Fibroblast of lung (primary cell): Measurements from ENCODE around the gene NDUFS2. TPM values are rescaled to one million over a fixed set of nuclear protein-coding genes. Genes with fewer than 3 reads are reported as not detected.
A peak's percentile ranks its signal among the peaks of the same experiment; 100 is the strongest.

Experiments used
- DNase-seq, 2 donors: peaks; one replicate each; pipeline versions ENCODE4 v3.0.0 to v3.0.0-alpha.2; 2010; ENCODE audit warnings: low read depth in 2 of 2
- H2AFZ ChIP-seq: 2 replicates; pipeline ENCODE4 v1.5.1; 2012; ENCODE audit warnings: low read length, control low read depth, inconsistent platforms
- H3K27ac ChIP-seq: 2 replicates; pipeline ENCODE4 v1.5.1; 2011; ENCODE audit warnings: low read length, control low read depth; ENCODE audit not compliant: insufficient read depth
- H3K27me3 ChIP-seq: 2 replicates; pipeline ENCODE4 v1.5.1; 2011; ENCODE audit warnings: mild to moderate bottlenecking, low read length; ENCODE audit not compliant: control insufficient read depth, insufficient read depth
- H3K36me3 ChIP-seq: 2 replicates; pipeline ENCODE4 v1.5.1; 2011; ENCODE audit warnings: low read length; ENCODE audit not compliant: control insufficient read depth, insufficient read depth
- H3K4me1 ChIP-seq: 2 replicates; pipeline ENCODE4 v1.5.1; 2011; ENCODE audit warnings: low read length; ENCODE audit not compliant: control insufficient read depth, insufficient read depth; ENCODE audit errors: extremely low read depth
- H3K4me2 ChIP-seq: 2 replicates; pipeline ENCODE4 v1.5.1; 2011; ENCODE audit warnings: low read length, control low read depth; ENCODE audit not compliant: insufficient read depth; ENCODE audit errors: extremely low read depth
- H3K4me3 ChIP-seq, 4 experiments: fragments of 200-600 bp in 1 of 4; sonication (generic) in 1 of 4; replicated peaks in 1 of 4; 2 replicates each; pipeline ENCODE4 v1.5.1; 2011 to 2016; ENCODE audit warnings: low read length in 4 of 4, low read depth in 3 of 4, mild to moderate bottlenecking in 3 of 4, control low read depth in 2 of 4, inconsistent platforms in 1 of 4, mixed read lengths in 1 of 4; ENCODE audit not compliant: insufficient read depth in 1 of 4; ENCODE audit errors: control extremely low read depth in 1 of 4
- H3K79me2 ChIP-seq: 2 replicates; pipeline ENCODE4 v1.5.1; 2012; ENCODE audit warnings: mild to moderate bottlenecking, low read length, inconsistent platforms; ENCODE audit not compliant: control insufficient read depth, insufficient read depth
- H3K9ac ChIP-seq: 2 replicates; pipeline ENCODE4 v1.5.1; 2011; ENCODE audit warnings: mild to moderate bottlenecking, low read length, control low read depth; ENCODE audit not compliant: insufficient read depth
- H3K9me3 ChIP-seq: 2 replicates; pipeline ENCODE4 v1.5.1; 2012; ENCODE audit warnings: low read depth, low read length; ENCODE audit not compliant: control insufficient read depth, insufficient read depth
- H4K20me1 ChIP-seq: 2 replicates; pipeline ENCODE4 v1.5.1; 2011; ENCODE audit warnings: low read length; ENCODE audit not compliant: control insufficient read depth, insufficient read depth; ENCODE audit errors: extremely low read depth
- EZH2 ChIP-seq: IDR thresholded peaks from 2 replicates; pipeline ENCODE4 v1.5.1; 2012; ENCODE audit warnings: low read length, control low read depth, mild to moderate bottlenecking; ENCODE audit errors: missing control alignments
- polyA plus RNA-seq, 2 donors: library from polyadenylated mRNA; depleted of rRNA in 1 of 2; stranded (reverse) in 1 of 2; unstranded in 1 of 2; fragments of >200 nt; gene quantifications; 2 replicates each; pipeline ENCODE4 v1.2.1, GENCODE V29; 2011 to 2012; ENCODE audit warnings: missing spikeins in 1 of 2
- total RNA-seq: library from RNA; depleted of rRNA; stranded (reverse); fragments of >200 nt; gene quantifications from 2 replicates; pipeline ENCODE4 v1.2.1, GENCODE V29; 2014
- TF ChIP-seq, protein P1 (sequence below), 2 donors: IDR thresholded peaks in 1 of 2; conservative IDR thresholded peaks in 1 of 2; 1 replicate in 1 of 2; 2 replicates in 1 of 2; pipeline ENCODE4 v1.5.1; 2011 to 2012; ENCODE audit warnings: low read length in 2 of 2, control low read depth in 1 of 2, inconsistent platforms in 1 of 2, low read depth in 1 of 2, mild to moderate bottlenecking in 1 of 2

The NDUFS2 gene
- total and polyA plus RNA-seq, 2 donors (not counting 1 experiment from before 2014, with no cell fraction given), result 135 to 194 TPM

DNA sequence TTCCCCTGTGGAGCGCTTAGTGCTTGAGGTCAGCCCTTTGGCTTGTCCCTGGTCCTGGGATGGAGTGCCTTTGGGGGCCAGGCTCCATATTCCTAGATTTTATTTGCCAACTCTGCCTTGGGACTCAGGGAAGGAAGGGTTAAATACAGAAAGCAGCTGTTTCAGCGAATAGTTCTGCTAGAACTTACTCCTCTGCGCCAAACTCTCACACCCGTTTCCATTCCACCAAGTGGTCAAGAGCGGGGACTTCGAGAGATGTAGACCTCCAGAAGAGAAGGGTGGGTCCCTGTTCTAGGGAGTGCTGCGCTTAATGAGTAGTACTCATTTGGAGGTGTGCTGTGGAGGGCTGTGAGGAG, 23.0 kb downstream of the NDUFS2 start:
- Histone ChIP-seq H3K9me3 (no peaks in the 10 kb centered on the region), H3K27ac (peak overlapping the region; percentile 9), H3K4me2 (peak overlapping the region; percentile 59), H3K79me2 (no peaks in the 10 kb centered on the region), H3K4me3 (peak overlapping the region in 1 of 4 experiments; percentile 7), H2AFZ (peak overlapping the region; percentile 84), H3K27me3 (no peaks in the 10 kb centered on the region), H3K36me3 (peaks cover 8% of the 10 kb centered on the region), H3K9ac (no peak overlapping the region), H3K4me1 (peaks cover 6% of the 10 kb centered on the region), H4K20me1 (no peaks in the 10 kb centered on the region)
- peak in 1 of 2 donors; percentile 20 for DNase-seq
- no peak for TF ChIP-seq EZH2
- TF ChIP-seq, protein P1, sequence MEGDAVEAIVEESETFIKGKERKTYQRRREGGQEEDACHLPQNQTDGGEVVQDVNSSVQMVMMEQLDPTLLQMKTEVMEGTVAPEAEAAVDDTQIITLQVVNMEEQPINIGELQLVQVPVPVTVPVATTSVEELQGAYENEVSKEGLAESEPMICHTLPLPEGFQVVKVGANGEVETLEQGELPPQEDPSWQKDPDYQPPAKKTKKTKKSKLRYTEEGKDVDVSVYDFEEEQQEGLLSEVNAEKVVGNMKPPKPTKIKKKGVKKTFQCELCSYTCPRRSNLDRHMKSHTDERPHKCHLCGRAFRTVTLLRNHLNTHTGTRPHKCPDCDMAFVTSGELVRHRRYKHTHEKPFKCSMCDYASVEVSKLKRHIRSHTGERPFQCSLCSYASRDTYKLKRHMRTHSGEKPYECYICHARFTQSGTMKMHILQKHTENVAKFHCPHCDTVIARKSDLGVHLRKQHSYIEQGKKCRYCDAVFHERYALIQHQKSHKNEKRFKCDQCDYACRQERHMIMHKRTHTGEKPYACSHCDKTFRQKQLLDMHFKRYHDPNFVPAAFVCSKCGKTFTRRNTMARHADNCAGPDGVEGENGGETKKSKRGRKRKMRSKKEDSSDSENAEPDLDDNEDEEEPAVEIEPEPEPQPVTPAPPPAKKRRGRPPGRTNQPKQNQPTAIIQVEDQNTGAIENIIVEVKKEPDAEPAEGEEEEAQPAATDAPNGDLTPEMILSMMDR (conservative IDR thresholded peaks at IDR 0.05 in 1 of 2, IDR thresholded peaks at IDR 0.05 in 1 of 2; ENCODE audit: low read depth in 1 of 2, low read length in 2 of 2), result no peak

- H3K27ac ChIP-seq, result peak within 1 kb of the TSS; percentile 62
These were observed 23.6 kb downstream of the NDUFS2 start, which contains the start of gene TOMM40L for GRCh38 chr1:161225534-161226319. TOMM40L (plus strand) TSS chr1:161226060; CDS start chr1:161226490, 430 bp downstream.

DNA sequence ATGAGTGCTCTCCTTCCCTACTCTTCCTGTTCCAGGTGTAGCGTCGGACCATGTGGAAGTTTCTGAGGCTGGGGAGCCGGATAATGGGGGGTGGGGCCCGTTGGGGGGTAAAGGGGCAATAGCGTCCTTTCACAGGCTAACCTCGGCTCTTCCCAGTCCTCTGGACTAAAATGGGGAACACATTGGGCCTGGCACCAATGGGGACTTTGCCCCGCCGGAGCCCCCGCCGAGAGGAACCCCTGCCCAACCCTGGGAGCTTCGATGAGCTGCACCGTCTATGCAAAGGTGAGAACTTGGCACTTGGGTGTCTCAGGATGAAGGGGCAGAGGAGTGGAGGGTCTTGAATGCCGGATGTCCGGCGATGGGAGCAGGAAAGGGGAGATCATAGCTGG, 24.1 kb downstream of the NDUFS2 start:
- Histone ChIP-seq H3K4me2 (peak overlapping the region; percentile 98), H3K27me3 (no peaks in the 10 kb centered on the region), H4K20me1 (no peaks in the 10 kb centered on the region), H3K9me3 (no peaks in the 10 kb centered on the region), H2AFZ (peak overlapping the region; percentile 96), H3K9ac (peak overlapping the region; percentile 57), H3K79me2 (no peaks in the 10 kb centered on the region), H3K4me3 (peak overlapping the region; percentile 74 to 98 (median 88)), H3K36me3 (peaks cover 8% of the 10 kb centered on the region), H3K4me1 (peaks cover 6% of the 10 kb centered on the region), H3K27ac (peak overlapping the region; percentile 62)
- no peak for TF ChIP-seq EZH2
- TF ChIP-seq, protein P1 (conservative IDR thresholded peaks at IDR 0.05 in 1 of 2, IDR thresholded peaks at IDR 0.05 in 1 of 2; ENCODE audit: low read depth in 1 of 2, low read length in 2 of 2), result no peak
- no peak for DNase-seq

More at GRCh38 chr1:161225534-161226319, 23.6 kb downstream of the NDUFS2 start, which contains the start of gene TOMM40L:
- no peaks in the 10 kb centered on the region for H3K9me3 ChIP-seq
- H3K9ac ChIP-seq, result peak within 1 kb of the TSS; percentile 57
- H3K4me3 ChIP-seq, result peak within 1 kb of the TSS; percentile 74 to 98 (median 88)
- no peaks in the 10 kb centered on the region for H4K20me1 ChIP-seq
- H2AFZ ChIP-seq, result peak within 1 kb of the TSS; percentile 96
- H3K79me2 ChIP-seq, result no peaks in the 10 kb centered on the region
- H3K4me1 ChIP-seq, result peaks cover 6% of the 10 kb centered on the region
- H3K27me3 ChIP-seq, result no peaks in the 10 kb centered on the region
- DNase-seq, result peak; percentile 99 to 100
- H3K4me2 ChIP-seq, result peak within 1 kb of the TSS; percentile 98
- TF ChIP-seq, protein P1 (conservative IDR thresholded peaks at IDR 0.05 in 1 of 2, IDR thresholded peaks at IDR 0.05 in 1 of 2; ENCODE audit: low read depth in 1 of 2, low read length in 2 of 2), result peak; percentile 65 to 77
- TF ChIP-seq EZH2, result no peak
- peaks cover 8% of the 10 kb centered on the region for H3K36me3 ChIP-seq
